GM19099 (cell line): Measurements from ENCODE around the gene MTURN.

Experiments used
- POLR2A ChIP-seq: IDR thresholded peaks from 3 replicates; pipeline ENCODE4 v1.6.1; 2011; ENCODE audit warnings: low read depth; ENCODE audit not compliant: insufficient read length; ENCODE audit errors: extremely low read depth

MTURN gene

DNA sequence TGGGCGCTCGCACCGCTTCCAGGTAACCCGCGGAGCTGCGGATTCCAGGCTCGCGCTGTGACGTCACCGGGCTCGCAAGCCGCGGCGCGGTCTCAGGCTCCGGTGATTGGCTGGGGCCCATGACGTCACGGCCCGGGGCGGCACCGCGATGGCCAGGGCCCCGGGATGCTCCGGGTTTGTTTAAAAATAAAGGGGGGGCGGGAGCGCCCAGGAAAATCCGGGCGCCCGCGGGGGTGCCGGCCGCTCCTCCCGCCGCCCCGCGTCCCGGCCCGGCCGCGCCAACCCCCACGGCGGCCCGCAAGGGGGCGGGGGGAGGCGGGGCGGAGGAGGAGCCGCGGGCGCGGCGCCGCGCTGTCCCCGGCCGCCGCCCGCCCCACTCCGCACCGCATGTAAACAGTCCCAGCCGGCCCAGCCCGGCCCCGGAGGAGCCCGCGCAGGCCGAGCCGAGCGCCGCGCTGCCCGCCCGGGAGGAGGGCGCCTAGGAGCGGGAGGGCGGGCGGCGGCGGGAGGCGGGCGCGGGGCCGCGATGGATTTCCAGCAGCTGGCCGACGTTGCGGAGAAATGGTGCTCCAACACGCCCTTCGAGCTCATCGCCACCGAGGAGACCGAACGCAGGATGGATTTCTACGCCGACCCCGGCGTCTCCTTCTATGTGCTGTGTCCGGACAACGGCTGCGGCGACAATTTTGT lies at the start of gene MTURN:
Gene MTURN, plus strand, starts transcription at position 376 of the 690 bp plus-strand sequence. Its CDS starts 151 bp downstream, at position 527.
- no peak for TF ChIP-seq POLR2A

DNA sequence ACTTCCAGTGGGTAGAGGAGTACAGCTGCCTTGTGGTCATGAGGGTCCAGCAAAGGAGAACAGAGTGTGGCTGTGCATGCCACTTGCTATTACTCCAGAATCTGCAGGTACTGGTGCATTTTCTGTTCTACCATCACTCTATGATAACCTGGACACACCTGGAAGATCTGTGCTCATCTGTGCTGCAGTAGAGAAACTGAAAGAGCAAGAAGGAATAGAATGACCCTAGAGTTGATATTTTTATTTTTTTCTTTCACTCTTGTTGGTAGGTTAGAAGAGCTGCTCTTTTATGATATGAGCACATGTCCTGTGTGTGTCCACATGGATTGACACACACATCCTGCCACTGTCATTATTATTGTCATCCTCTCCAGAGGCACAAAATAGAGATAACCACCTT lies 48.3 kb upstream of the MTURN start:
- no peak for TF ChIP-seq POLR2A

DNA sequence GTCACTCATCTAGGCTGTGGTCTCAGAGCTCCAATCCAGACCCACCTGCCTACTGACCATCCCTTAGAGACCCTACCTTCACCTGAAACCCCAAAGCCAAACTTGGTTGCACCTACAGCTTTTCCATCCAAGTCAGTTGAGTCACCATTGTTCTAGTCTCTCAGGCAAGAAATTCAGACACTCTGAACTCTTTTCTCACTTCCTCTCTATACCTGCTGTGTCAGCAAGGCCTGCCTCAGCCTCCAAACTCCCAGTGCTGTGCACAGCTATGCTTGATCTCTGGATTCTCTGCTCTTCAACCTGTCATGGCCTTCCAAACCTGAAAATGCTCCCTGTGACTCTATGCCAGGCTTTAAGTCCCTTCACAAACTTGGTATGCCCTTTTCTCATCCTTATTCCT lies 47.4 kb upstream of the MTURN start:
- no peak for TF ChIP-seq POLR2A

DNA sequence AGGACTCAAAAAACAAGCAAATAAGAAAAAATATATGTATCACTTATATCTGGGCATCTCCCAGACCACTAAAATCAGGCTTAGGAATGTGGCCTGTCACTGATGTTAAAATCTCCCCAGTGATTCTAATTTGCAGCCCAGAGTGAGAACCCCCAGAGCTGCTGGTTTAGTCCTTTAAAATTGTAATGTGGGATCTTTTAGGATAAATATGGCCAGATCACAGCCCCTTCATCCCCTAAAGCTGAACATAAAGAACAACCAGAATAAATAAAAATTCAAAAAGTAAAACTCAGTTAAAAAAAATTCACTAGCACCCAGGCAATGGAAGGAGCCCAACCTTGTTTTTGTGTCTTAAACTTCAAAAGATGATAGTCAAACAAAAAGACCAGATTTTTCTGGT lies 46.4 kb upstream of the MTURN start:
- no peak for TF ChIP-seq POLR2A

DNA sequence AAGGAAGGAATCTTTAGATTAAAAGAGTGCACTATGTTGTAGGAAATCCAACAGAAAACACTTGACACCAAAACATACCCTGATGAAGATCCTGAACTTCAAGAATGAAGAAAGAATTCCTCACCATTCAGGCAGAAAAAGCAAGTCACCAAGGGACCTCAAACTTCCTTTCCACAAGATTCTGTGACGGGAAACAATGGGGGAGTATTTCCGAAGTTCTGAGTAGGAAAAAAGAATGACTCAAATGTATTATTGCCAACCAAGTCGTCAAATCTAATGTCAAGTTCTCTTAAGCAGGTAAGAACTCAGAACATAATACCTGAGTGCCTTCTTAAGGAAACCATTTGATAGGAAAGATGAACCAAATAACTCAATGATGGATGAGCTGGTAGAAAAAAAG lies 44.7 kb upstream of the MTURN start:
- no peak for TF ChIP-seq POLR2A

DNA sequence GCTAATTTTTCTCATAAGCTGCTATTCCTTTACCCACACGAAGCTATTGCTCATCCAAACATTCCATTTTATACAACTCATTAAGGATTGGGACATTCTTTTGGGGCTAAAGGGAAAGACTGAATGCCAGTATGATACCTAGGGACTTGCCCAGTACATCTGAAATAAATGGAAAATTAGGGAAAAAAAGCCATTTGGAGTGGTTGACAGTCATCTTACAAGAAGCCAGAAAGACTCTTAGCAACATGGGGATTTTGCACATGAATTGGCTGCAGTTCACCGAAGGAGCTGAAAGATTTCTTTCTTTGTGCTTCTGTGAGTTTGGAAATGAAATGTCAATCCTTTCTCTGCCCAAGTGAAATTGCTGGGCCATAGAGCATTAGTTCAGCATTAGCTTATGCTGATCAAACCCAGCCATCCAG lies 43.3 kb upstream of the MTURN start:
- no peak for TF ChIP-seq POLR2A

DNA sequence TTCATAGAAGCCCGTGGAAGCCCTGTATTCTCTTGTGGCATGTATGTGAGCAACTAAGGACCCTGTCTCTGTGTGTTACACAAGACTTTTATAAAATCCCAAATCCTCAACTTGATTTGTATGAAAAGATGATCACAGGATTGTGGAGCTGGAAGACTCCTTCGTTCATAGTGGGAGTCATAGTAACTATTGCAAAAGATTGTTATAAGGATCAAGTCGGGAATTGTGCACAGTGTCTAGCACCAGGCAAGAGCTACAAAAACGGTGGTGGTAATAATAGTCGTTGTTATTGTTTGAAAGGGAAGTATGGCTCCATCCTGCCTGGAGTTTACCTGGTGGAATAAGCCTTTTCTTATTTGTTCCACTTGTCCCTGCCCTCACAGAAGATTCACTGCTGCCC lies 42.8 kb upstream of the MTURN start:
- TF ChIP-seq POLR2A, result no peak

DNA sequence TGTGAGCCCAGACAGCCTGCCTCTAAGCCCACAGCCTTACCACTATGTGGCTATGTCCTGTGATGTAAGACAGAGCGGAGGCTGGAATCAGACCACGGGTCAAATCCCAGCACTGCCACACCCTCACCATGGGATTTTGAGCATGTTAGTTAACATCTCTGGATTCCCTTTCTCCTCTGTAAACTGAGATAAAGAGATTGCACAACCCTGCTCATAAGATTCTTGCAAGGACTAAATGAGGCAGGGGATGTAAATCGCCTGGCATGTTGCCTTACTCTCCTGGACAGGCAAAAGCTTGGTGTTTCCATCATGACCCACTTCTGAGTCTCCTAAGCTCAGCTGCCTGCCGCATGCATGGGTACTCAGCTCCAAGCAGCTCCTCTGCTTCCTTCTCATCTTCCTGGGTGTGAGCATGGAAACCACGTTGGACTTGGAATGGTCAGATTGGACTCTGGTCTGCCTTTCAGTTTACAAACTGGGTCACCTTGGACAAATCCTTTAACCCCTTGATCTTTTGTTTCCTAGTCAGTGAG lies 41.3 kb upstream of the MTURN start:
- no peak for TF ChIP-seq POLR2A

DNA sequence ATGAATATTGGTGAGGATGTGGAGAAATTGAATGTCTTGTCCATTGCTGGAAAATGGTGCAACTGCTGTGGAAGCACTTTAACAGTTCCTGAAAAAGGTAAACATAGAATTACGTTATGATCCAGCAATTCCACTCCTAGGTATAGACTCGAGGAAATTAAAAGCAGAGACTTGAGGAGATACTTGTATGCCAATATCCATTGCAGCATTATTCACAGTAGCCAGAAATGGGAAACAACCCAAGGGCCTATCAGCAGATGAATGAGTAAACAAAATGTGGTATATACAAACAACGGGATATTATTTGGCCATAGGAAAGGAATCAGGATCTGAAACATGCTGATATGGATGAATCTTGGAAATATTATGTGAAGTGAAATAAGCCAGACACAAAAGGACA lies 32.5 kb upstream of the MTURN start:
- TF ChIP-seq POLR2A, result no peak

DNA sequence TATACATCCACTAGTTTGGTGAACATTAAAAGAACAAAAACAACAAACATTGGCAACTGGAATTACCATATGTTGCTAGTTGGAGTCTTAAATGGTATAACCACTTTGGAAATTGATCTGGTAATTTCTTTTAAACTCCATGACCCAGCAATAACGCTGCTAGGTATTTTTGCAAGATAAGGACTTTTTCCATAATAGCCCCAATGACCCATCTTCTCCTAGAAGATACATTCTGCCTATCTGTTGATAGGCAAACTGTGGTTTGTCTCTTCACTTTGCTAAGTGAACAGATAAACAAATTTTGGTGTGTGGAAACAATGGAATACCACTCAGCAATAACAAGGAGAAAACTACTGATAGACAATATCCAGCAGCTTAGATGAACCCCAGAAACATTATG lies 30.6 kb upstream of the MTURN start:
- TF ChIP-seq POLR2A, result no peak

DNA sequence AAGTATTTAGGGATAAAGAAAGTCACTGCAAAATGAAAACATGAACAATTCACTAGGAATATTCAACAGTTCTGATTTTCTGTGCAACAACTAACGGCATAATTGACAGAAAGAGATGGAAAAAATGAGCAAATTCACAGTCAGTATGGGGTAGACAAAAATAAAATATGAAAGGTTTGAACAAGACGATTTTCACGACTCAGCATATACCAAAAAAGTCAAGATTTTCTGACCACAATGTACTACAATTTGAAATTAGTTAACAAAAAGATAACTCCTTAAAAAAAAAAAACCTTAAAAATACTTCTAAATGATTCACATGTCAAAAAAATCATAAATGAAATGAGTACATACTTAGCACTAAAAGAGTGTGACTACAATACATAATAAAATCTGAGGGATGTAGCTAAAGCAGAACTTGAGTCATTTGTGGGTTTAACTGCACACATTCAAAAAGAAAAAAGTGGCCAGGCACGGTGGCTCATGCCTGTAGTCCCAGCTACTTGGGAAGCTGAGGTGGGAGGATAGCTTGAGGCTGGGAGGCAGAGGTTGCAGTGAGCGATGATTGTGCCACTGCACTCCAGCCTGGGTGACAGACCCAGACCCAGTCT lies 22.6 kb upstream of the MTURN start:
- TF ChIP-seq POLR2A, result no peak

DNA sequence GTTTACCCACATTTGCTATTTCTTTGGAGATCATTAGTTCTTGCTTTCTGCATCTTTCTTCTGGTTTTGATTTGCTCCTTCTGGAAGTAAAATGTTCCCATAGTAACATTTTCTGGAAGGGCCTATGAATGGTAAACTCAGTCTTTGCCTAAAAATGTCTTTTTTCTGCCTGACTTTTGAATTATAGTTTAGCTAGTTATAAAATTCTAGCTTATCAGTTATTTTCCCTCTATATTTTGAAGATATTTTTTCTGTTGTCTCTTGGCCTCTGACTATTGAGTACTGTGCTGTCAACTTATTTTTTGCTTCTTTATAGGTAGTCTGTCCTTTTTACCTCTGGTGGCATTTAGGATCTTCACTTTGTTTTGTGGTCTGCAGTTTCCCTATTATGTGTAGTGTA lies 21.6 kb upstream of the MTURN start:
- TF ChIP-seq POLR2A, result no peak

DNA sequence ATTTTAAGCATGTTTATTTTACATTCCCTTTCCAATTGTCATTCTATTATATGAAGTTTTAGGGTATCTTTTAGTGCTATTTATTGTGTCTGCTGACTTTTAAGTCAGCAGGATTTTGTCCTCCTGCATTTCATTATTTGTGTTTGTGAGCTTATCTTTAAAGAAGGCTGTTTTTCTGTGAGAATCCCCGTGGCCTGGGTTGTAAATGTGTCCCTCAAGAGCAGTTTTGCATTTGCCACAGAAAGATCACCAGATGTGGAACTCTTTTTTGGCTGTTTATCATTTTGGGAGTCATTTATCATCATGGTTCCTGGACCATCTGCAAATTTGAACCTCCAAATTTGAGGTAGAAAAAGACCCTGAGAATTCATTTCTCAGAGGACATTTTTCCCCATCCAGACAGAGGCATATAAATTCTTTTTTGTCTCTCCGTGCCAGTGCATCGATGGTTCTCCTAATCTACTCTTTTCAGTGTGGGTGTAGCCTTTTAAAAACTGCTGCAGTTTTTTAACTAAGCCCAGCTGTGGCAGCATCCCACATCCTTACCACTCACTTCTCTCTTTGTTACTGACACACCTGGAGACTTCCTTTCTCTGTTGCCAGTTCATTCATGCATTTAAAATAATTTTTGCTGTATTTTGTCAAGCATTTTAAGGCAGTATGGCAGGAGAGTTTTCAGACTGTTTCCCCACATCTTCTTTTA lies 20.1 kb upstream of the MTURN start:
- no peak for TF ChIP-seq POLR2A

DNA sequence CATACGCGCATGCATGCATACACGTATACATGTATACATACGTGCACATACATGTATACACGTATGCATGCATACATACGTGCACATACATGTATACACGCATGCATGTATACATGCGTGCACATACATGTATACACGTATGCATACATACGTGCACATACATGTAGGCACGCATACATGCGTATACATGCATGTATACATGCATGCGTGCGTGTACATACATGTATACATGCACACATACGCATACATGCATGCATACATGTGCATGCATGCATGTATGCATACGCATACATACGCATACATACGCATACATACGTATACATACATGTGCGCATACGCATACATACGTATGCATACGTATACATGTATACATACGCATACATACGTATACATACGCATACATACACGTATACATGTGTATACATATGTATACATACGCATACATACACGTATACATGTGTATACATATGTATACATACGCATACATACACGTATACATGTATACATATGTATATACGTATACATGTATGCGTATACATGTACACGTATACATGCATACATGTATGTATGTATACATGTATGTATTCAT lies 19.0 kb upstream of the MTURN start:
- no peak for TF ChIP-seq POLR2A

DNA sequence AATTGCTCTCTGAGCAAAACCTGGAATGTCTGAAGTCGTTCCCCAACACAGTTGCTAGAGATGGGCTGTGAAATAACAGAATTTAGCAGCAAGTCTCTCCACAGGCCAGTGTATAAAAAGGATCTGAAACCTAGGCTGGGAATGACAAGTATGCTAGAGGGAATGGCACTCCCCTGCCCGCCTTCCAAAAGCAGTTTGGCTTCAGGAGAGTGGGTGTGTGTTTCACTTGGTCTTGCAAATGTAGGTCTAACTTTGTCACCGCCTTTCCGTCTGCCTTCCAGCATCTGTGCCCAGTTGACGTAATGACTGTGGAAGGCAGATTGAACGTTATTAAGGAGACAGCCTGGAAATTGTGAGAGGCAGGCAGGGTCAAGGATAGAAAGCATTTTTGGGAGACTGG lies 18.0 kb upstream of the MTURN start:
- TF ChIP-seq POLR2A, result no peak

DNA sequence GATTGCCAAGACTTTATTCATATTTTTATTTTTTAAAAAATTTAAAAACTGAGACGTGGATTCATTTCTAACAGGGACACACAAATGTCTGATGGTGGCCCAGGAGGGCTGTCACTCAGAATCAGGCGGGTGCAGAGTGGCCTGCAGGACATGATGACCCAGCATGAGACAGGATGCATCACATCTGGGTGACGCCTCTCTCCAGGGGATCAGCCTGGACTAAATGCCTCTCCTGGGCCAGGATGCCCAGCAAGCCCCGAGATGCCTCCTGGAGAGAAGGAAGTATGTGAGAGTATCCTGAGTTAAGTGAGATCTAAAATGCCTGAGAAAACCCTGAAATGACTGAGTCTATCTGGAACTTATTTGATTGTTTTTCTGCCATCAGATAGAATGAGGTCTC lies 16.9 kb upstream of the MTURN start:
- no peak for TF ChIP-seq POLR2A

DNA sequence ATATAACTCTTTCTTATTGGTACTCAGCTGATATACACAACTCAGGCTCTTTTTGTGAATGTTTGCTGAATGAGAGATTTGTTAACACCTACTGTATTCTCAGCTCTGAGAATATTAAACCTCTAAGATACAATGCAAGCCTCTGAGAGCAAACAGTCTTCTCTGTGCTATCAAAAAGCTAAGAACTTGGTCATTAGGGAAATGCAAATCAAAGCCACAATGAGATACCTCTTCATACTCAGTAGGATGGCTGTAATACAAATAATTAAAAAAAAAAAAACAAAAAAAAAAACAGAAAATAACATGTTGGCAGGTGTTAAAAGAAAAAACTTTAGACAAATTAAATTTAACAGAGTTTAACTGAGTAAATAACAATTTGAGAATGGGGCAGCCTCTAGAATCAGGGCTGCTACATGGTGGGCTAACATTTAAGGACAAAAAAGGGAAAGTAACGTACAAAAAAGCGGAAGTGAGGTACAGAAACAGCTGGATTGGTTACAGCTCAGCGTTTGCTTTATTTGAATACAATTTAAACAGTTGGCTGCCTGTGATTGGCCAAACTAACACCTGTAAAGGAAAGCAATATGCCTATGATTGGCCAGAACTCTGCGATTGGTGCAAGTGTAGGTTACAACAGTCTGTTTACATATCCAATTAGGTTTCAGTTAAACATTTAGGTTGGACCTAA lies 14.8 kb upstream of the MTURN start:
- TF ChIP-seq POLR2A, result no peak
